Measurements from ENCODE around the gene PRRT1B. TPM values are rescaled to one million over a fixed set of nuclear protein-coding genes. Genes with fewer than 3 reads are reported as not detected.
"Not testable (repeated sequence)": the region's sequence is repeated elsewhere in the genome, so short reads cannot be mapped to it uniquely, and the experiment has no call there.

Gene PRRT1B
- total RNA-seq, 1 experiment from 2014 or later, result not detected

GRCh38 chr9:131550465-131550864, 5.1 kb downstream of the PRRT1B start:
- not testable (repeated sequence) for H3K4me3 ChIP-seq; H3K27ac ChIP-seq; H3K9me3 ChIP-seq (replicated peaks); H3K36me3 ChIP-seq; DNase-seq (ENCODE audit: low read depth in 1 of 2, low spot score in 2 of 2)
- H3K27me3 ChIP-seq (replicated peaks), result peaks cover 16% of the 10 kb centered on the region
- H3K4me1 ChIP-seq (replicated peaks), result peaks cover 20% of the 10 kb centered on the region

- H3K27me3 ChIP-seq (replicated peaks), result 0 out of 2 replicates have a peak, but pooled peaks cover 2% of the 10 kb centered on the region
Observed at GRCh38 chr9:131552030-131552429, 6.7 kb downstream of the PRRT1B start.

GRCh38 chr9:131554087-131554842, 8.9 kb downstream of the PRRT1B start:
- Histone ChIP-seq H3K27ac (no peak overlapping the region), H3K4me1 (replicated peaks) (peaks cover 15% of the 10 kb centered on the region), H3K36me3 (no peaks in the 10 kb centered on the region), H3K4me3 (no peak overlapping the region), H3K9me3 (replicated peaks) (no peaks in the 10 kb centered on the region), H3K27me3 (replicated peaks) (no peaks in the 10 kb centered on the region)
- DNase-seq (ENCODE audit: low read depth in 1 of 2, low spot score in 2 of 2), result no peak

More at GRCh38 chr9:131552030-131552429, 6.7 kb downstream of the PRRT1B start:
- no peak overlapping the region for H3K27ac ChIP-seq
- DNase-seq (ENCODE audit: low read depth in 1 of 2, low spot score in 2 of 2), result no peak
- no peaks in the 10 kb centered on the region for H3K9me3 ChIP-seq (replicated peaks)
- no peaks in the 10 kb centered on the region for H3K36me3 ChIP-seq
- H3K4me1 ChIP-seq (replicated peaks), result peaks cover 15% of the 10 kb centered on the region
- H3K4me3 ChIP-seq, result no peak overlapping the region

- Histone ChIP-seq H3K4me1 (replicated peaks) (peaks cover 15% of the 10 kb centered on the region), H3K9me3 (replicated peaks) (no peaks in the 10 kb centered on the region), H3K36me3 (no peaks in the 10 kb centered on the region), H3K27me3 (replicated peaks) (no peaks in the 10 kb centered on the region), H3K27ac (no peak overlapping the region), H3K4me3 (no peak overlapping the region)
- DNase-seq (ENCODE audit: low read depth in 1 of 2, low spot score in 2 of 2), result no peak
Observed at GRCh38 chr9:131554843-131555351, 9.6 kb downstream of the PRRT1B start.

GRCh38 chr9:131555841-131556673, 10.7 kb downstream of the PRRT1B start:
- no peak overlapping the region for H3K4me3 ChIP-seq
- H3K27me3 ChIP-seq (replicated peaks), result no peaks in the 10 kb centered on the region
- H3K36me3 ChIP-seq, result no peaks in the 10 kb centered on the region
- H3K9me3 ChIP-seq (replicated peaks), result no peaks in the 10 kb centered on the region
- H3K27ac ChIP-seq, result no peak overlapping the region
- peaks cover 15% of the 10 kb centered on the region for H3K4me1 ChIP-seq (replicated peaks)
- DNase-seq (ENCODE audit: low read depth in 1 of 2, low spot score in 2 of 2), result no peak

GRCh38 chr9:131557855-131558548, 12.7 kb downstream of the PRRT1B start:
- no peak for DNase-seq (ENCODE audit: low read depth in 1 of 2, low spot score in 2 of 2)
- H3K4me1 ChIP-seq (replicated peaks), result peaks cover 17% of the 10 kb centered on the region
- H3K27me3 ChIP-seq (replicated peaks), result no peaks in the 10 kb centered on the region
- no peaks in the 10 kb centered on the region; the same call in 1 of the 2 replicates for H3K9me3 ChIP-seq (replicated peaks)
- H3K4me3 ChIP-seq, result no peak overlapping the region
- no peak overlapping the region for H3K27ac ChIP-seq
- H3K36me3 ChIP-seq, result no peaks in the 10 kb centered on the region

GRCh38 chr9:131559421-131560000, 14.2 kb downstream of the PRRT1B start:
- no peaks in the 10 kb centered on the region for H3K27me3 ChIP-seq (replicated peaks)
- H3K4me1 ChIP-seq (replicated peaks), result peaks cover 21% of the 10 kb centered on the region
- H3K9me3 ChIP-seq (replicated peaks), result no peaks in the 10 kb centered on the region; the same call in 1 of the 2 replicates
- no peak overlapping the region for H3K27ac ChIP-seq
- H3K36me3 ChIP-seq, result no peaks in the 10 kb centered on the region
- H3K4me3 ChIP-seq, result no peak overlapping the region
- no peak for DNase-seq (ENCODE audit: low read depth in 1 of 2, low spot score in 2 of 2)

- peak in 1 of 2 experiments; percentile 70 for DNase-seq (ENCODE audit: low read depth in 1 of 2, low spot score in 2 of 2)
- Histone ChIP-seq H3K9me3 (replicated peaks) (no peaks in the 10 kb centered on the region; the same call in 1 of the 2 replicates), H3K27ac (peak overlapping the region; percentile 8; the same call in 1 of the 2 replicates), H3K36me3 (no peaks in the 10 kb centered on the region), H3K4me1 (replicated peaks) (peaks cover 21% of the 10 kb centered on the region), H3K4me3 (no peak overlapping the region), H3K27me3 (replicated peaks) (no peaks in the 10 kb centered on the region)
Observed at GRCh38 chr9:131562032-131562959, 17.0 kb downstream of the PRRT1B start.

- Histone ChIP-seq H3K4me3 (no peak overlapping the region), H3K36me3 (no peaks in the 10 kb centered on the region), H3K27me3 (replicated peaks) (no peaks in the 10 kb centered on the region), H3K27ac (no peak overlapping the region), H3K9me3 (replicated peaks) (no peaks in the 10 kb centered on the region; the same call in 1 of the 2 replicates), H3K4me1 (replicated peaks) (peaks cover 21% of the 10 kb centered on the region)
- no peak for DNase-seq (ENCODE audit: low read depth in 1 of 2, low spot score in 2 of 2)
Observed at GRCh38 chr9:131565369-131565768, 20.0 kb downstream of the PRRT1B start.

- Histone ChIP-seq H3K4me3 (no peak overlapping the region), H3K36me3 (no peaks in the 10 kb centered on the region), H3K9me3 (replicated peaks) (no peaks in the 10 kb centered on the region; the same call in 1 of the 2 replicates), H3K27me3 (replicated peaks) (no peaks in the 10 kb centered on the region), H3K4me1 (replicated peaks) (peaks cover 21% of the 10 kb centered on the region), H3K27ac (no peak overlapping the region)
- no peak for DNase-seq (ENCODE audit: low read depth in 1 of 2, low spot score in 2 of 2)
Observed at GRCh38 chr9:131566158-131566557, 20.8 kb downstream of the PRRT1B start.

- Histone ChIP-seq H3K27me3 (replicated peaks) (no peaks in the 10 kb centered on the region), H3K4me1 (replicated peaks) (peaks cover 9% of the 10 kb centered on the region; the same call in 1 of the 2 replicates), H3K27ac (no peak overlapping the region), H3K9me3 (replicated peaks) (no peaks in the 10 kb centered on the region), H3K4me3 (no peak overlapping the region), H3K36me3 (no peaks in the 10 kb centered on the region)
- no peak for DNase-seq (ENCODE audit: low read depth in 1 of 2, low spot score in 2 of 2)
Observed at GRCh38 chr9:131567910-131568309, 22.6 kb downstream of the PRRT1B start.

Measured in SJSA1 (cell line).